OCI-LY3 (cell line): ENCODE results near the gene CMIP.

Experiments
- CTCF ChIP-seq: fragments of 200-600, 300-600 bp; sonication (generic); IDR thresholded peaks from 2 replicates; pipeline ENCODE4 v1.5.1; 2014; ENCODE audit warnings: antibody characterized with exemption, low read length, low read depth
- EZH2phosphoT487 ChIP-seq: fragments of 200-600 bp; shearing (Covaris generic); IDR thresholded peaks from 2 replicates; pipeline ENCODE4 v1.6.1; 2018; ENCODE audit warnings: antibody characterized with exemption, mixed run types, low read depth

- TF ChIP-seq CTCF, result no peak
- no peak for TF ChIP-seq EZH2phosphoT487
Measured at GRCh38 chr16:81547939-81548216, 103.3 kb downstream of the CMIP start.
